GM10847 (cell line): ENCODE data around the gene AUTS2.

Experiments
- POLR2A ChIP-seq: IDR thresholded peaks from 2 replicates; pipeline ENCODE4 v1.6.1; 2011; ENCODE audit not compliant: insufficient read length; ENCODE audit errors: extremely low read depth

AUTS2 gene

GRCh38 chr7:69596723-69597277, 1.5 kb upstream of the AUTS2 start:
- no peak for TF ChIP-seq POLR2A

- TF ChIP-seq POLR2A, result no peak
Observed at GRCh38 chr7:69597278-69598076, 798 bp upstream of the AUTS2 start.

- no peak for TF ChIP-seq POLR2A
Observed at GRCh38 chr7:69598487-69599285, 411 bp downstream of the AUTS2 start.

GRCh38 chr7:69599286-69599954, 1.1 kb downstream of the AUTS2 start:
- TF ChIP-seq POLR2A, result no peak

- TF ChIP-seq POLR2A, result no peak
Observed at GRCh38 chr7:69599955-69600709, 1.9 kb downstream of the AUTS2 start.

GRCh38 chr7:69600710-69601519, 2.6 kb downstream of the AUTS2 start:
- no peak for TF ChIP-seq POLR2A

- no peak for TF ChIP-seq POLR2A
Observed at GRCh38 chr7:69602522-69602921, 4.2 kb downstream of the AUTS2 start.

GRCh38 chr7:69603351-69603750, 5.1 kb downstream of the AUTS2 start:
- TF ChIP-seq POLR2A, result no peak

- TF ChIP-seq POLR2A, result no peak
Observed at GRCh38 chr7:69603937-69604494, 5.7 kb downstream of the AUTS2 start.

- TF ChIP-seq POLR2A, result no peak
Observed at GRCh38 chr7:69605070-69605469, 6.8 kb downstream of the AUTS2 start.

- TF ChIP-seq POLR2A, result no peak
Observed at GRCh38 chr7:69605546-69605945, 7.3 kb downstream of the AUTS2 start.

GRCh38 chr7:69608049-69608448, 9.8 kb downstream of the AUTS2 start:
- TF ChIP-seq POLR2A, result no peak

- TF ChIP-seq POLR2A, result no peak
Observed at GRCh38 chr7:69608878-69609277, 10.6 kb downstream of the AUTS2 start.
